ENCODE measurements around the gene GATA5.

GATA5 gene

GRCh38 chr20:62511915-62512610 is 36.3 kb upstream of the GATA5 start:
- TF ChIP-seq SIN3A (IDR thresholded peaks at IDR 0.05; ENCODE audit: borderline replicate concordance, insufficient read depth, low read length) (no peak), POLR2AphosphoS5 (IDR thresholded peaks at IDR 0.05; ENCODE audit: low read depth, low read length) (no peak), FOXP2 (optimal IDR thresholded peaks at IDR 0.05; ENCODE audit: borderline replicate concordance, extremely low read depth, extremely low read length, insufficient read depth) (no peak), TAF1 (IDR thresholded peaks at IDR 0.05; ENCODE audit: borderline replicate concordance, insufficient read depth, low read length) (no peak), REST (IDR thresholded peaks at IDR 0.05; ENCODE audit: insufficient read depth in 1 of 2, low read depth in 2 of 2, low read length in 2 of 2) (no peak)

- no peak for TF ChIP-seq POLR2AphosphoS5 (IDR thresholded peaks at IDR 0.05; ENCODE audit: low read depth, low read length)
- TF ChIP-seq FOXP2 (optimal IDR thresholded peaks at IDR 0.05; ENCODE audit: borderline replicate concordance, extremely low read depth, extremely low read length, insufficient read depth), result no peak
- TF ChIP-seq REST (IDR thresholded peaks at IDR 0.05; ENCODE audit: insufficient read depth in 1 of 2, low read depth in 2 of 2, low read length in 2 of 2), result no peak
- no peak for TF ChIP-seq TAF1 (IDR thresholded peaks at IDR 0.05; ENCODE audit: borderline replicate concordance, insufficient read depth, low read length)
- TF ChIP-seq SIN3A (IDR thresholded peaks at IDR 0.05; ENCODE audit: borderline replicate concordance, insufficient read depth, low read length), result no peak
Observed at GRCh38 chr20:62511300-62511914, 35.6 kb upstream of the GATA5 start.

GRCh38 chr20:62508641-62509051 is 32.9 kb upstream of the GATA5 start:
- no peak for TF ChIP-seq SIN3A (IDR thresholded peaks at IDR 0.05; ENCODE audit: borderline replicate concordance, insufficient read depth, low read length)
- no peak for TF ChIP-seq REST (IDR thresholded peaks at IDR 0.05; ENCODE audit: insufficient read depth in 1 of 2, low read depth in 2 of 2, low read length in 2 of 2)
- TF ChIP-seq TAF1 (IDR thresholded peaks at IDR 0.05; ENCODE audit: borderline replicate concordance, insufficient read depth, low read length), result no peak
- no peak for TF ChIP-seq FOXP2 (optimal IDR thresholded peaks at IDR 0.05; ENCODE audit: borderline replicate concordance, extremely low read depth, extremely low read length, insufficient read depth)
- no peak for TF ChIP-seq POLR2AphosphoS5 (IDR thresholded peaks at IDR 0.05; ENCODE audit: low read depth, low read length)

- TF ChIP-seq TAF1 (IDR thresholded peaks at IDR 0.05; ENCODE audit: borderline replicate concordance, insufficient read depth, low read length) (no peak), SIN3A (IDR thresholded peaks at IDR 0.05; ENCODE audit: borderline replicate concordance, insufficient read depth, low read length) (no peak), FOXP2 (optimal IDR thresholded peaks at IDR 0.05; ENCODE audit: borderline replicate concordance, extremely low read depth, extremely low read length, insufficient read depth) (no peak), REST (IDR thresholded peaks at IDR 0.05; ENCODE audit: insufficient read depth in 1 of 2, low read depth in 2 of 2, low read length in 2 of 2) (no peak), POLR2AphosphoS5 (IDR thresholded peaks at IDR 0.05; ENCODE audit: low read depth, low read length) (no peak)
Observed at GRCh38 chr20:62507991-62508640, 32.3 kb upstream of the GATA5 start.
